H1 (cell line): ENCODE results near the gene P3H3. TPM values are rescaled to one million over a fixed set of nuclear protein-coding genes. Genes with fewer than 3 reads are reported as not detected.

Source experiments
- CTCF ChIA-PET: fragments of 300-600 bp; sonication (Branson Sonifier 250); formaldehyde crosslinking; loops from one replicate; lab custom pipeline; 2021; ENCODE audit not compliant: partially characterized antibody; lab: Charles Lee
- POLR2A ChIA-PET: fragments of 300-600 bp; sonication (Branson Sonifier 250); formaldehyde crosslinking; loops from one replicate; lab custom pipeline; 2021; ENCODE audit warnings: inconsistent platforms; ENCODE audit not compliant: partially characterized antibody; lab: Charles Lee
- DNase-seq, 2 experiments: peaks; one replicate each; pipeline versions ENCODE4 v3.0.0 to v3.0.0-alpha.2; 2010 to 2022; ENCODE audit warnings: low spot score in 2 of 2, low read depth in 1 of 2, mixed read lengths in 1 of 2
- FAIRE-seq: peaks from 2 replicates; lab custom pipeline; 2011; peaks lifted over from hg19 to GRCh38; lab: Jason Lieb, UNC
- H2AFZ ChIP-seq: 2 replicates; pipeline ENCODE4 v1.8.1; 2012; ENCODE audit warnings: low read length, inconsistent platforms
- H2AK5ac ChIP-seq: 2 replicates; pipeline ENCODE4 v1.6.1; 2013; ENCODE audit warnings: low read depth, low read length
- H2BK120ac ChIP-seq: replicated peaks from 2 replicates; pipeline ENCODE3; 2013; ENCODE audit warnings: low read depth, low read length, inconsistent platforms
- H2BK12ac ChIP-seq: 2 replicates; pipeline ENCODE4 v1.6.1; 2013; ENCODE audit warnings: low read depth, low read length
- H2BK15ac ChIP-seq: 2 replicates; pipeline ENCODE4 v1.6.1; 2013; ENCODE audit warnings: low read length
- H2BK20ac ChIP-seq: 2 replicates; pipeline ENCODE4 v1.6.1; 2013; ENCODE audit warnings: low read length
- H2BK5ac ChIP-seq: 2 replicates; pipeline ENCODE4 v1.6.1; 2013; ENCODE audit warnings: low read depth, low read length
- H3K14ac ChIP-seq: 2 replicates; pipeline ENCODE4 v1.6.1; 2013; ENCODE audit warnings: inconsistent platforms; ENCODE audit not compliant: insufficient read length
- H3K18ac ChIP-seq: 2 replicates; pipeline ENCODE4 v1.6.1; 2013; ENCODE audit warnings: low read length; ENCODE audit errors: extremely low read depth
- H3K23ac ChIP-seq: 2 replicates; pipeline ENCODE4 v1.6.1; 2013; ENCODE audit warnings: inconsistent platforms; ENCODE audit not compliant: insufficient read length
- H3K23me2 ChIP-seq: 2 replicates; pipeline ENCODE4 v1.6.1; 2013; ENCODE audit warnings: low read depth, low read length
- H3K27ac ChIP-seq: 2 replicates; pipeline ENCODE4 v1.6.1; 2011; ENCODE audit warnings: low read depth, low read length, inconsistent platforms
- H3K27me3 ChIP-seq, 4 experiments: replicated peaks in 1 of 4; 1 replicate in 1 of 4; 2 replicates in 3 of 4; pipeline versions ENCODE4 v1.6.1 to v1.8.1; 2011 to 2013; ENCODE audit warnings: low read length in 3 of 4, mild to moderate bottlenecking in 3 of 4, inconsistent platforms in 2 of 4, mixed read lengths in 2 of 4, moderate library complexity in 1 of 4; ENCODE audit not compliant: control insufficient read depth in 3 of 4, insufficient read depth in 3 of 4; ENCODE audit errors: extremely low read depth in 1 of 4
- H3K36me3 ChIP-seq, 4 experiments: 2 replicates each; pipeline versions ENCODE4 v1.6.1 to v1.8.1; 2011 to 2013; ENCODE audit warnings: mild to moderate bottlenecking in 4 of 4, low read length in 3 of 4, moderate library complexity in 2 of 4, control low read depth in 1 of 4, inconsistent platforms in 1 of 4; ENCODE audit not compliant: insufficient read depth in 4 of 4, control insufficient read depth in 2 of 4
- H3K4ac ChIP-seq: replicated peaks from 2 replicates; pipeline ENCODE3; 2013; ENCODE audit warnings: low read length, low read depth, mixed read lengths, inconsistent platforms; ENCODE audit not compliant: insufficient read length
- H3K4me1 ChIP-seq, 4 experiments: replicated peaks in 1 of 4; 1 replicate in 1 of 4; 2 replicates in 3 of 4; pipeline versions ENCODE4 v1.6.1 to v1.8.1; 2011 to 2013; ENCODE audit warnings: low read length in 3 of 4, inconsistent platforms in 2 of 4, mixed read lengths in 1 of 4; ENCODE audit not compliant: insufficient read depth in 4 of 4, control insufficient read depth in 3 of 4
- H3K4me2 ChIP-seq, 2 experiments: 2 replicates each; pipeline versions ENCODE4 v1.6.1 to v1.8.1; 2011 to 2013; ENCODE audit warnings: low read depth in 2 of 2, low read length in 2 of 2, control low read depth in 1 of 2, inconsistent platforms in 1 of 2, mild to moderate bottlenecking in 1 of 2; ENCODE audit not compliant: insufficient read depth in 1 of 2
- H3K4me3 ChIP-seq, 4 experiments: fragments of 200-600, 300-600 bp in 1 of 4; sonication (generic), shearing (Covaris generic), sonication (Bioruptor Twin) in 1 of 4; 2 replicates each; pipeline versions ENCODE4 v1.5.1 to v1.8.1; 2011 to 2016; ENCODE audit warnings: low read length in 4 of 4, low read depth in 3 of 4, control low read depth in 2 of 4, inconsistent platforms in 2 of 4, mild to moderate bottlenecking in 2 of 4, mixed read lengths in 1 of 4, moderate library complexity in 1 of 4; ENCODE audit not compliant: insufficient read depth in 2 of 4; ENCODE audit errors: extremely low read depth in 1 of 4
- H3K56ac ChIP-seq: replicated peaks from 2 replicates; pipeline ENCODE3; 2013; ENCODE audit warnings: low read depth, mild to moderate bottlenecking, mixed read lengths, low read length, inconsistent platforms; ENCODE audit not compliant: insufficient read length
- H3K79me1 ChIP-seq: 2 replicates; pipeline ENCODE4 v1.6.1; 2013; ENCODE audit warnings: low read depth, low read length, control low read depth
- H3K79me2 ChIP-seq, 2 experiments: 2 replicates each; pipeline versions ENCODE4 v1.6.1 to v1.8.1; 2012 to 2013; ENCODE audit warnings: low read length in 2 of 2, mild to moderate bottlenecking in 2 of 2, inconsistent platforms in 1 of 2; ENCODE audit not compliant: insufficient read depth in 2 of 2, control insufficient read depth in 1 of 2
- H3K9ac ChIP-seq, 4 experiments: replicated peaks in 1 of 4; 1 replicate in 1 of 4; 2 replicates in 3 of 4; pipeline versions ENCODE4 v1.6.1 to v1.8.1; 2011 to 2013; ENCODE audit warnings: low read depth in 3 of 4, low read length in 3 of 4, control low read depth in 2 of 4, mild to moderate bottlenecking in 2 of 4, moderate library complexity in 2 of 4, inconsistent platforms in 1 of 4; ENCODE audit errors: extremely low read depth in 1 of 4
- H3K9me3 ChIP-seq, 2 experiments: 2 replicates each; pipeline versions ENCODE4 v1.6.1 to v1.8.1; 2012 to 2013; ENCODE audit warnings: mild to moderate bottlenecking in 2 of 2, moderate library complexity in 2 of 2, control low read depth in 1 of 2, inconsistent platforms in 1 of 2, low read depth in 1 of 2, low read length in 1 of 2, mixed read lengths in 1 of 2; ENCODE audit not compliant: insufficient read depth in 2 of 2
- H4K20me1 ChIP-seq, 2 experiments: replicated peaks in 1 of 2; 2 replicates each; pipeline versions ENCODE3 to v1.8.1; 2011 to 2013; ENCODE audit warnings: inconsistent platforms in 2 of 2, low read length in 2 of 2, mild to moderate bottlenecking in 1 of 2; ENCODE audit not compliant: insufficient read depth in 2 of 2, control insufficient read depth in 1 of 2
- H4K5ac ChIP-seq: 2 replicates; pipeline ENCODE4 v1.6.1; 2013; ENCODE audit warnings: low read length, low read depth, mixed read lengths, inconsistent platforms; ENCODE audit not compliant: insufficient read length
- H4K8ac ChIP-seq: 2 replicates; pipeline ENCODE4 v1.8.0; 2013; ENCODE audit warnings: mild to moderate bottlenecking, moderate library complexity, low read length, inconsistent platforms; ENCODE audit not compliant: insufficient read depth; ENCODE audit errors: extremely low read depth
- H4K91ac ChIP-seq: replicated peaks from 2 replicates; pipeline ENCODE3; 2013; ENCODE audit warnings: low read length, mixed read lengths, inconsistent platforms; ENCODE audit not compliant: insufficient read length
- ASH2L ChIP-seq: fragments of 200-600, 300-600 bp; sonication (generic); IDR thresholded peaks from one replicate; pipeline ENCODE4 v1.7.1; 2017; ENCODE audit warnings: low read length
- NANOG ChIP-seq: IDR thresholded peaks from 2 replicates; pipeline ENCODE4 v1.6.1; 2011; ENCODE audit warnings: low read length, low read depth, mild to moderate bottlenecking, inconsistent platforms; ENCODE audit not compliant: insufficient read depth, poor library complexity, severe bottlenecking
- POLR2A ChIP-seq, 2 experiments: IDR thresholded peaks; 1 replicate in 1 of 2; 2 replicates in 1 of 2; pipeline ENCODE4 v1.6.1; 2011; ENCODE audit warnings: low read depth in 2 of 2, low read length in 2 of 2, mild to moderate bottlenecking in 2 of 2; ENCODE audit errors: control extremely low read depth in 1 of 2
- RBBP5 ChIP-seq: IDR thresholded peaks from 2 replicates; pipeline ENCODE4 v1.7.1; 2012; ENCODE audit warnings: low read depth, mild to moderate bottlenecking, inconsistent platforms, low read length, moderate library complexity, borderline replicate concordance
- WGBS, 2 experiments: shearing (Covaris generic) in 1 of 2; methylation state at CpG; one replicate each; pipeline versions ENCODE4 v1.1.6 to v1.1.7; 2013 to 2015; ENCODE audit warnings: low lambda C conversion rate in 2 of 2, mixed read lengths in 2 of 2, inconsistent platforms in 1 of 2, low coverage in 1 of 2, missing lambda C conversion rate in 1 of 2; ENCODE audit not compliant: insufficient replicate concordance in 2 of 2, insufficient coverage in 1 of 2, insufficient read length in 1 of 2; ENCODE audit errors: extremely low coverage in 1 of 2, missing lambda C conversion rate in 1 of 2; 5-methylcytosine and 5-hydroxymethylcytosine counted together
- polyA plus RNA-seq, 7 experiments: library from polyadenylated mRNA; depleted of rRNA in 3 of 7; stranded (reverse) in 5 of 7; unstranded in 2 of 7; fragments of >200 nt in 5 of 7; fragments of 200-250 nt in 2 of 7; gene quantifications; 1 replicate in 5 of 7; 2 replicates in 1 of 7; 4 replicates in 1 of 7; pipeline versions ENCODE4 v1.2.1 to v1.2.3, GENCODE V29; 2011 to 2013; ENCODE audit warnings: missing spikeins in 2 of 7, mixed read lengths in 2 of 7
- total RNA-seq: library from RNA; stranded (reverse); fragmentation: NEBNext Ultra II Directional; extraction: Animal tissue kit (Norgen Biotek cat#: 25700); gene quantifications from 2 replicates; pipeline ENCODE4 v1.2.1, GENCODE V29; 2021
- TF ChIP-seq, protein P1 (sequence below), 3 experiments: IDR thresholded peaks; 1 replicate in 2 of 3; 2 replicates in 1 of 3; pipeline versions ENCODE4 v1.5.1 to v1.6.1; 2011; ENCODE audit warnings: low read length in 3 of 3, mild to moderate bottlenecking in 3 of 3, inconsistent platforms in 2 of 3, low read depth in 1 of 3, moderate library complexity in 1 of 3; ENCODE audit not compliant: insufficient read depth in 1 of 3; ENCODE audit errors: control extremely low read depth in 1 of 3

P3H3 gene
- total and polyA plus RNA-seq, 2 of the 8 experiments (the other 6 are each of a cell fraction or from before 2014, with no cell fraction given) = 22.9 to 43.5 TPM

DNA sequence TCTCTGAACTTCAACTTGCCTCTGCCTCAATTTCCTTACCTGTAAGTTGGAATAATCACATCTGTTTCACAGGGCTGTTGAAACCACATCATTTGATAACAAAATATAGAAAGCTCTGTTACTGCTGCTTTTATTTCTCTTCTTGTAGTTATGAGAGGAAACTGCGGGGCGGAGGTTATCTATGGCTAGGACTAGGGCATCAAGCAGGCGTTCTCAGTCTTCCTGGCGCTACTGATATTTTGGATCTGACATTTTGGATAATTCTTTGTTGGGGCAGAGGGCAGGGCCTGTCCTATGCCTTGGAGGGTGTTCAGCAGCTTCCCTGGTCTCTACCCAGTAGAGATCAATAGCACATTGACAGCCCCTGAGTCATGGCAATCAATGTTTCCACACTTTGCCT is 3.9 kb downstream of the P3H3 start:
- Histone ChIP-seq H2BK120ac (no peak overlapping the region), H2AK5ac (no peak overlapping the region), H3K9ac (no peak overlapping the region), H3K79me2 (peaks cover 0 to 9% of the 10 kb centered on the region in 2 experiments; a peak in 1 of 4 replicates), H2AFZ (no peak overlapping the region), H3K79me1 (peaks cover 4% of the 10 kb centered on the region), H2BK15ac (no peak overlapping the region), H3K4me1 (peaks cover 2 to 14% (median 6%) of the 10 kb centered on the region in 4 experiments), H3K36me3 (peaks cover 19 to 47% (median 38%) of the 10 kb centered on the region in 4 experiments), H3K18ac (no peak overlapping the region), H3K27ac (no peak overlapping the region), H2BK5ac (no peak overlapping the region), H3K27me3 (no peaks in the 10 kb centered on the region), H3K4ac (no peak overlapping the region), H4K5ac (no peak overlapping the region), H4K20me1 (peaks cover 0 to 4% of the 10 kb centered on the region in 2 experiments), H3K23me2 (peaks cover 9% of the 10 kb centered on the region; the same call in 1 of the 2 replicates), H4K8ac (no peak overlapping the region), H2BK20ac (no peak overlapping the region), H4K91ac (no peak overlapping the region), H3K14ac (no peak overlapping the region), H3K4me2 (no peak overlapping the region), H3K9me3 (no peaks in the 10 kb centered on the region), H3K4me3 (no peak overlapping the region), H2BK12ac (no peak overlapping the region), H3K56ac (no peak overlapping the region), H3K23ac (no peak overlapping the region)
- FAIRE-seq = no peak
- ChIA-PET CTCF (interaction anchor here (0.6 to 23.7 kb wide), 8 partner anchors 15 to 269 kb away, joined by 3 to 532 read pairs (median 12); partner anchors contain the start of genes CD4, CDCA3, GNB3 and LAG3), POLR2A (interaction anchor here (1.1 to 27.1 kb wide), 6 partner anchors 11 to 79 kb away, joined by 3 to 588 read pairs (median 35); partner anchors contain the start of genes CDCA3, GNB3, GPR162 and MLF2)
- WGBS, 2 experiments = 99% methylated on average over 4 of the region's 4 CpGs; no CpG with 5 or more reads in 1 of the 2 experiments
- no peak for TF ChIP-seq RBBP5
- TF ChIP-seq ASH2L = no peak
- TF ChIP-seq NANOG = no peak
- no peak for TF ChIP-seq POLR2A (IDR thresholded peaks at IDR 0.05; ENCODE audit: control extremely low read depth in 1 of 2, low read depth in 2 of 2, low read length in 2 of 2)
- TF ChIP-seq, protein P1, sequence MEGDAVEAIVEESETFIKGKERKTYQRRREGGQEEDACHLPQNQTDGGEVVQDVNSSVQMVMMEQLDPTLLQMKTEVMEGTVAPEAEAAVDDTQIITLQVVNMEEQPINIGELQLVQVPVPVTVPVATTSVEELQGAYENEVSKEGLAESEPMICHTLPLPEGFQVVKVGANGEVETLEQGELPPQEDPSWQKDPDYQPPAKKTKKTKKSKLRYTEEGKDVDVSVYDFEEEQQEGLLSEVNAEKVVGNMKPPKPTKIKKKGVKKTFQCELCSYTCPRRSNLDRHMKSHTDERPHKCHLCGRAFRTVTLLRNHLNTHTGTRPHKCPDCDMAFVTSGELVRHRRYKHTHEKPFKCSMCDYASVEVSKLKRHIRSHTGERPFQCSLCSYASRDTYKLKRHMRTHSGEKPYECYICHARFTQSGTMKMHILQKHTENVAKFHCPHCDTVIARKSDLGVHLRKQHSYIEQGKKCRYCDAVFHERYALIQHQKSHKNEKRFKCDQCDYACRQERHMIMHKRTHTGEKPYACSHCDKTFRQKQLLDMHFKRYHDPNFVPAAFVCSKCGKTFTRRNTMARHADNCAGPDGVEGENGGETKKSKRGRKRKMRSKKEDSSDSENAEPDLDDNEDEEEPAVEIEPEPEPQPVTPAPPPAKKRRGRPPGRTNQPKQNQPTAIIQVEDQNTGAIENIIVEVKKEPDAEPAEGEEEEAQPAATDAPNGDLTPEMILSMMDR (IDR thresholded peaks at IDR 0.05; ENCODE audit: control extremely low read depth in 1 of 3, insufficient read depth in 1 of 3, low read depth in 1 of 3, low read length in 3 of 3) = no peak
- no peak for DNase-seq
